ENCODE measurements around the gene CHD9.

CHD9 gene

GRCh38 chr16:53202398-53202797, 147.6 kb downstream of the CHD9 start:
- POLR2A ChIA-PET = no interaction called here
- H3K27ac ChIP-seq (ENCODE audit: extremely low read depth, low read depth, low read length) = no peak overlapping the region
- H3K4me1 ChIP-seq (ENCODE audit: control insufficient read depth, insufficient read depth, low read length) = peaks cover under 1% of the 10 kb centered on the region; the same call in 1 of the 2 replicates
- TF ChIP-seq ZNF596 (tag by site-specific recombination; IDR thresholded peaks at IDR 0.05) (no peak), SETDB1 (IDR thresholded peaks at IDR 0.05; ENCODE audit: insufficient read length, low read length) (peak; percentile 72)
- no peak overlapping the region for H3K4me3 ChIP-seq (ENCODE audit: low read depth, low read length)
- H3K9me3 ChIP-seq (ENCODE audit: control insufficient read depth, insufficient read depth, low read depth, low read length) = no peaks in the 10 kb centered on the region
- CTCF ChIA-PET = no interaction called here
- H3K36me3 ChIP-seq (ENCODE audit: control insufficient read depth in 2 of 2, insufficient read depth in 1 of 2, low read length in 2 of 2) = no peaks in the 10 kb centered on the region

GRCh38 chr16:53207810-53208752, 153.3 kb downstream of the CHD9 start:
- peak overlapping the region; percentile 55 for H3K4me3 ChIP-seq (ENCODE audit: low read depth, low read length)
- CTCF ChIA-PET = interaction anchor here (0.6 to 1.7 kb wide), 35 partner anchors 9 to 1652 kb away, joined by 3 to 12 read pairs (median 4); partner anchors contain the start of gene CHD9
- POLR2A ChIA-PET = interaction anchor here (0.6 to 1.5 kb wide), 4 partner anchors 9 to 1117 kb away, joined by 3 to 6 read pairs (median 4); partner anchors contain the start of gene CHD9
- peak overlapping the region; percentile 76 for H3K27ac ChIP-seq (ENCODE audit: extremely low read depth, low read depth, low read length)
- H3K4me1 ChIP-seq (ENCODE audit: control insufficient read depth, insufficient read depth, low read length) = peaks cover 5% of the 10 kb centered on the region
- H3K36me3 ChIP-seq (ENCODE audit: control insufficient read depth in 2 of 2, insufficient read depth in 1 of 2, low read length in 2 of 2) = peaks cover 0 to under 1% of the 10 kb centered on the region in 2 experiments; a peak in 1 of 3 replicates
- H3K9me3 ChIP-seq (ENCODE audit: control insufficient read depth, insufficient read depth, low read depth, low read length) = no peaks in the 10 kb centered on the region
- TF ChIP-seq ZNF692 (tag by site-specific recombination; IDR thresholded peaks at IDR 0.05) (peak; percentile 33; the same call in 1 of the 2 replicates), ZNF10 (tag by site-specific recombination; IDR thresholded peaks at IDR 0.05) (peak; percentile 19; the same call in 1 of the 2 replicates), SP7 (tag by site-specific recombination; IDR thresholded peaks at IDR 0.05) (0 out of 2 replicates have a peak, but pooled peaks have one; percentile 14), ZNF529 (tag by site-specific recombination; IDR thresholded peaks at IDR 0.05; ENCODE audit: insufficient replicate concordance) (no peak), ZNF488 (tag by site-specific recombination; IDR thresholded peaks at IDR 0.05) (no peak), OSR2 (tag by site-specific recombination; IDR thresholded peaks at IDR 0.05) (peak; percentile 65), FEZF1 (tag by site-specific recombination; IDR thresholded peaks at IDR 0.05) (peak; percentile 82), ZXDB (tag by site-specific recombination; IDR thresholded peaks at IDR 0.05) (peak; percentile 39; the same call in 1 of the 2 replicates), ZBTB8A (tag by site-specific recombination; IDR thresholded peaks at IDR 0.05) (0 out of 2 replicates have a peak, but pooled peaks have one; percentile 12), ZNF133 (tag by site-specific recombination; IDR thresholded peaks at IDR 0.05) (no peak), EGR2 (tag by site-specific recombination; IDR thresholded peaks at IDR 0.05; ENCODE audit: low read depth) (peak; percentile 66; the same call in 1 of the 2 replicates), ZBTB44 (tag by site-specific recombination; IDR thresholded peaks at IDR 0.05) (peak; percentile 89), PRDM1 (tag by site-specific recombination; IDR thresholded peaks at IDR 0.05) (peak; percentile 77), ZNF366 (tag by site-specific recombination; conservative IDR thresholded peaks at IDR 0.05) (peak; percentile 41), ZNF549 (tag by site-specific recombination; IDR thresholded peaks at IDR 0.05) (no peak), ZNF404 (tag by site-specific recombination; IDR thresholded peaks at IDR 0.05) (no peak), ZFHX2 (tag by site-specific recombination; conservative IDR thresholded peaks at IDR 0.05) (peak; percentile 64), ZBTB20 (tag by site-specific recombination; IDR thresholded peaks at IDR 0.05) (peak; percentile 75), ZNF274 (IDR thresholded peaks at IDR 0.05; ENCODE audit: low read length) (no peak), ZNF274 (tag by site-specific recombination; IDR thresholded peaks at IDR 0.05; ENCODE audit: borderline replicate concordance) (no peak), SCRT2 (tag by site-specific recombination; IDR thresholded peaks at IDR 0.05) (peak; percentile 88), KLF16 (tag by site-specific recombination; IDR thresholded peaks at IDR 0.05) (no peak), ZBTB11 (tag by site-specific recombination; conservative IDR thresholded peaks at IDR 0.05; ENCODE audit: low read depth) (peak; percentile 68)

Measured in HEK293 (cell line).